GM12874 (cell line): Measurements from ENCODE around the gene DAB2IP.

ENCODE experiments used
- TF ChIP-seq, protein P1 (sequence below): IDR thresholded peaks from 2 replicates; pipeline ENCODE4 v1.5.1; 2011; ENCODE audit warnings: low read depth, mild to moderate bottlenecking, control low read depth, low read length, moderate library complexity; ENCODE audit not compliant: insufficient read depth

Gene DAB2IP

DNA sequence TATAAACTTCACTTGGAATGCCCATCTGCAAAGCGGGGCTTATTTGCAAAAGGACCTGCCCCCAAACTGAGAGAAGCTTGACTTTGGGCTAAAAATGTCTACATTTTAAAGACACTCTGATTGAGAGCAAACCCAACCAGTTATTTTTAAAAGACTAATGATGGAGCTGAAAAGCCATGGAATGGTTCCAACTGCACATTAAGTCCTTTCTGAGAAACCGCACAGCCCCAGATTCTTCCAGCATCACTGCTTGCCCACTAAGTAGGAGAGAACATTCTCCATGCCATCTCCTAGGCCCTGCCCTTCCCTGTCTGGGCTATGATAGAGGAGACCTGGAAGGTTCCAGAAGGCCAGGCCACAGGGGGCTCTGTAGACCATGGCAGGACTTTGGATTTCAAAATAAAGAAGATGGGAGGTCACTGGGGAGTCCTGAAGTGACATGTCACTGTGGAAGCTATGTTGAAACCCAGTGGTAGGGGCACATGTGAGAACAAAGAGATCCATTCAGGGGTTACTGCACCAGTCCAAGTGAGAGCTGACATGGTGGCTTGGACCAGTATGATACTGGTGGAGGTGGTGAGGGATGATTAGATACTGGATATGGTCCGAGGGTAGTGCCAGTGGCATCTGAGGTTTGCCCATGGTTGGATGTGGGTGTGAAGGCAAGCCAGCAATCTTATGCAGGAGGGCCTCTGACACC, 179.2 kb downstream of the DAB2IP start:
- TF ChIP-seq, protein P1, sequence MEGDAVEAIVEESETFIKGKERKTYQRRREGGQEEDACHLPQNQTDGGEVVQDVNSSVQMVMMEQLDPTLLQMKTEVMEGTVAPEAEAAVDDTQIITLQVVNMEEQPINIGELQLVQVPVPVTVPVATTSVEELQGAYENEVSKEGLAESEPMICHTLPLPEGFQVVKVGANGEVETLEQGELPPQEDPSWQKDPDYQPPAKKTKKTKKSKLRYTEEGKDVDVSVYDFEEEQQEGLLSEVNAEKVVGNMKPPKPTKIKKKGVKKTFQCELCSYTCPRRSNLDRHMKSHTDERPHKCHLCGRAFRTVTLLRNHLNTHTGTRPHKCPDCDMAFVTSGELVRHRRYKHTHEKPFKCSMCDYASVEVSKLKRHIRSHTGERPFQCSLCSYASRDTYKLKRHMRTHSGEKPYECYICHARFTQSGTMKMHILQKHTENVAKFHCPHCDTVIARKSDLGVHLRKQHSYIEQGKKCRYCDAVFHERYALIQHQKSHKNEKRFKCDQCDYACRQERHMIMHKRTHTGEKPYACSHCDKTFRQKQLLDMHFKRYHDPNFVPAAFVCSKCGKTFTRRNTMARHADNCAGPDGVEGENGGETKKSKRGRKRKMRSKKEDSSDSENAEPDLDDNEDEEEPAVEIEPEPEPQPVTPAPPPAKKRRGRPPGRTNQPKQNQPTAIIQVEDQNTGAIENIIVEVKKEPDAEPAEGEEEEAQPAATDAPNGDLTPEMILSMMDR, result no peak

DNA sequence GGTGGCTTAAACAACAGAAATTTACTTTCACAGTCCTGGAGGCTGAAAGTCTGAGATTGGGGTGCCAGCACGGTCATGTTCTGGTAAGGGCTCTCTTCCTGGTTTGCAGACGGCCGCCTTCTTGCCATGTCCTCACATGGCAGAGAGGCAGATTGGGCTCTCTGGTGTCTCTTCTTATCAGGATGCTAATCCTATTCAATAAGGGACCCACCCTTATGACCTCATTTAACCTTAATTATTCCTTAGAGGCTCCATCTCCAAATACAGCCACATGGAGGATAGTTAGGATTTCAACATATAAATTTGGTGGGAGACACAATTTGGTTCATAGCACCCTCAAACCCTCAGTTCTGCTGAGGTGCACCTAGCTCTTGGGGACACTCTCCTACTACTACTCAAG, 180.4 kb downstream of the DAB2IP start:
- TF ChIP-seq, protein P1, result no peak

DNA sequence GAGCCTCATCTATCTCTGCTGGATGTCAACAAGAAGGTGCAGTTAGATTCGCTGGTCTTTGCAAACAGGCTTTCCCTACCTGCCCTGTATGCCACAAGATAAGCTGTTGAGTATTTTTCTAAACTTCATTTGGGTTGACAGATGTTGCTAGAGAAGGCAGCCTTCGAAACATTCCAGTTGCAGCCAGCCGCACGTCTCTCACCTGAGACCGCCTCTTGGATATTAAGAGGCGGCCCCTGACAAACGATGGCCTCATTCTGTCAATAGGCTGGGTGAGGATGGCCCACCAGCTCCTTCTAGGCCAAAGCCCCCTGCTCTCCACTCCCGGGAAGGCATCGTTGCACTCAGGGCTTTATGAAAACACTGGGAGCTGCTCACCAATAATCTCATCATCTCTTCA, 181.6 kb downstream of the DAB2IP start:
- TF ChIP-seq, protein P1, result no peak
